GM18508 (cell line): Measurements from ENCODE around the gene NACA2.
"Not testable (repeated sequence)": the region's sequence is repeated elsewhere in the genome, so short reads cannot be mapped to it uniquely, and the experiment has no call there.

Source experiments
- ATAC-seq: cut with Tn5 transposase; IDR thresholded peaks from one replicate; pipeline ENCODE4 v1.9.1; 2021; ENCODE audit warnings: moderate number of reproducible peaks; ENCODE audit not compliant: insufficient read depth, unreplicated experiment

NACA2 gene

GRCh38 chr17:61591018-61591417 is at the start of gene NACA2:
NACA2 (minus strand) TSS chr17:61591219; CDS start chr17:61591180, 39 bp downstream.
- no peak for ATAC-seq

- ATAC-seq = no peak
Observed at GRCh38 chr17:61639818-61640217, 48.8 kb upstream of the NACA2 start.

GRCh38 chr17:61638087-61638486 is 47.1 kb upstream of the NACA2 start:
- no peak for ATAC-seq

- ATAC-seq = no peak
Observed at GRCh38 chr17:61635913-61636432, 45.0 kb upstream of the NACA2 start.

GRCh38 chr17:61634942-61635538 is 44.0 kb upstream of the NACA2 start:
- ATAC-seq = no peak

GRCh38 chr17:61634011-61634539 is 43.1 kb upstream of the NACA2 start:
- ATAC-seq = no peak

GRCh38 chr17:61632826-61633225 is 41.8 kb upstream of the NACA2 start:
- no peak for ATAC-seq

- no peak for ATAC-seq
Observed at GRCh38 chr17:61631800-61632199, 40.8 kb upstream of the NACA2 start.

- not testable (repeated sequence) for ATAC-seq
Observed at GRCh38 chr17:61628158-61628557, 37.1 kb upstream of the NACA2 start.

GRCh38 chr17:61627658-61628057 is 36.6 kb upstream of the NACA2 start:
- ATAC-seq = no peak

GRCh38 chr17:61627125-61627524 is 36.1 kb upstream of the NACA2 start:
- no peak for ATAC-seq

- no peak for ATAC-seq
Observed at GRCh38 chr17:61625564-61625963, 34.5 kb upstream of the NACA2 start.

- no peak for ATAC-seq
Observed at GRCh38 chr17:61624951-61625350, 33.9 kb upstream of the NACA2 start.

- no peak for ATAC-seq
Observed at GRCh38 chr17:61621317-61621716, 30.3 kb upstream of the NACA2 start.

- ATAC-seq = no peak
Observed at GRCh38 chr17:61619953-61620352, 28.9 kb upstream of the NACA2 start.

- no peak for ATAC-seq
Observed at GRCh38 chr17:61619493-61619892, 28.5 kb upstream of the NACA2 start.

- ATAC-seq = no peak
Observed at GRCh38 chr17:61618950-61619349, 27.9 kb upstream of the NACA2 start.

- ATAC-seq = no peak
Observed at GRCh38 chr17:61617330-61617729, 26.3 kb upstream of the NACA2 start.

GRCh38 chr17:61616783-61617182 is 25.8 kb upstream of the NACA2 start:
- ATAC-seq = no peak

GRCh38 chr17:61614219-61614618 is 23.2 kb upstream of the NACA2 start:
- no peak for ATAC-seq

GRCh38 chr17:61611323-61611722 is 20.3 kb upstream of the NACA2 start:
- no peak for ATAC-seq

GRCh38 chr17:61605692-61606091 is 14.7 kb upstream of the NACA2 start:
- ATAC-seq = no peak
